Neural cell (in vitro differentiated cells): ENCODE results near the gene GABRG3. TPM values are rescaled to one million over a fixed set of nuclear protein-coding genes. Genes with fewer than 3 reads are reported as not detected.

Experiments
- H2AFZ ChIP-seq: fragments of 200-600, 300-800 bp; sonication (generic), shearing (Covaris generic); 2 replicates; pipeline ENCODE4 v1.6.0; 2014; ENCODE audit warnings: low read depth, mild to moderate bottlenecking, antibody characterized with exemption, low read length, moderate library complexity
- H3F3A ChIP-seq: fragments of 200-600 bp; shearing (Covaris generic); 2 replicates; pipeline ENCODE4 v1.6.1; 2016; ENCODE audit warnings: mild to moderate bottlenecking, moderate library complexity, mixed read lengths, antibody characterized with exemption, low read length; ENCODE audit not compliant: insufficient read depth, poor library complexity, severe bottlenecking
- H3K27ac ChIP-seq: fragments of 200-600, 300-800 bp; sonication (generic), shearing (Covaris generic); 2 replicates; pipeline ENCODE4 v1.5.1; 2014; ENCODE audit warnings: mild to moderate bottlenecking, low read length, moderate library complexity
- H3K27me3 ChIP-seq: fragments of 300-800, 200-600 bp; sonication (generic), shearing (Covaris generic); 2 replicates; pipeline ENCODE4 v1.6.0; 2014; ENCODE audit warnings: mild to moderate bottlenecking, low read depth, low read length, moderate library complexity; ENCODE audit not compliant: insufficient read depth
- H3K36me3 ChIP-seq: fragments of 300-800, 200-600 bp; sonication (generic), shearing (Covaris generic); 2 replicates; pipeline ENCODE4 v1.5.1; 2014; ENCODE audit warnings: mild to moderate bottlenecking, antibody characterized with exemption, low read length, moderate library complexity; ENCODE audit not compliant: insufficient read depth
- H3K4me2 ChIP-seq: fragments of 300-800, 200-600 bp; sonication (generic), shearing (Covaris generic); 2 replicates; pipeline ENCODE4 v1.6.0; 2014; ENCODE audit warnings: mild to moderate bottlenecking, low read length
- H3K4me3 ChIP-seq: fragments of 300-800, 200-600 bp; sonication (generic), shearing (Covaris generic); 2 replicates; pipeline ENCODE4 v1.5.1; 2014; ENCODE audit warnings: mild to moderate bottlenecking, low read length, moderate library complexity
- H3K79me2 ChIP-seq: fragments of 200-600 bp; shearing (Covaris generic); replicated peaks from 2 replicates; pipeline ENCODE4 v1.6.0; 2014; ENCODE audit warnings: mild to moderate bottlenecking, low read length, moderate library complexity; ENCODE audit not compliant: insufficient read depth
- H3K9ac ChIP-seq: fragments of 300-800, 200-600 bp; sonication (generic), shearing (Covaris generic); 2 replicates; pipeline ENCODE4 v1.6.1; 2016; ENCODE audit warnings: mild to moderate bottlenecking, low read length, mixed read lengths
- H3K9me2 ChIP-seq: fragments of 200-600 bp; shearing (Covaris generic); 2 replicates; pipeline ENCODE4 v1.6.1; 2016; ENCODE audit warnings: mild to moderate bottlenecking, low read length, mixed read lengths; ENCODE audit not compliant: insufficient read depth
- H3K9me3 ChIP-seq: fragments of 200-600, 300-800 bp; sonication (generic), shearing (Covaris generic); 2 replicates; pipeline ENCODE4 v1.6.1; 2016; ENCODE audit warnings: mild to moderate bottlenecking, mixed run types, low read length, moderate library complexity, mixed read lengths
- H4K20me1 ChIP-seq: fragments of 200-600 bp; shearing (Covaris generic); 2 replicates; pipeline ENCODE4 v1.6.1; 2016; ENCODE audit warnings: mild to moderate bottlenecking, mixed run types; ENCODE audit not compliant: insufficient read depth
- CTCF ChIP-seq: fragments of 450-650 bp; IDR thresholded peaks from 2 replicates; pipeline ENCODE4 v1.5.1; 2014; ENCODE audit warnings: antibody characterized with exemption, mild to moderate bottlenecking, moderate library complexity; ENCODE audit not compliant: poor library complexity, severe bottlenecking
- EP300 ChIP-seq: fragments of 450-650 bp; conservative IDR thresholded peaks from 2 replicates; pipeline ENCODE4 v1.6.1; 2014; ENCODE audit warnings: antibody characterized with exemption, mild to moderate bottlenecking, moderate library complexity; ENCODE audit not compliant: poor library complexity, severe bottlenecking
- EZH2 ChIP-seq: fragments of 200-600, 300-800 bp; shearing (Covaris generic), sonication (generic); IDR thresholded peaks from 2 replicates; pipeline ENCODE4 v1.6.1; 2014; ENCODE audit warnings: antibody characterized with exemption, low read length, borderline replicate concordance, mild to moderate bottlenecking; ENCODE audit not compliant: insufficient read depth, poor library complexity, severe bottlenecking
- MXI1 ChIP-seq: fragments of 450-650 bp; conservative IDR thresholded peaks from 2 replicates; pipeline ENCODE4 v1.6.1; 2014; ENCODE audit warnings: antibody characterized with exemption, mild to moderate bottlenecking; ENCODE audit not compliant: poor library complexity, severe bottlenecking
- POLR2AphosphoS5 ChIP-seq: IDR thresholded peaks from 2 replicates; pipeline ENCODE4 v1.6.1; 2012
- RAD21 ChIP-seq: fragments of 450-650 bp; conservative IDR thresholded peaks from 2 replicates; pipeline ENCODE4 v1.6.1; 2014; ENCODE audit warnings: antibody characterized with exemption, mild to moderate bottlenecking, moderate library complexity
- REST ChIP-seq: IDR thresholded peaks from 2 replicates; pipeline ENCODE4 v1.6.1; 2012; ENCODE audit warnings: borderline replicate concordance
- SMC3 ChIP-seq: fragments of 450-650 bp; conservative IDR thresholded peaks from 2 replicates; pipeline ENCODE4 v1.6.1; 2014; ENCODE audit warnings: antibody characterized with exemption, mild to moderate bottlenecking, moderate library complexity; ENCODE audit not compliant: poor library complexity
- TAF1 ChIP-seq: IDR thresholded peaks from 2 replicates; pipeline ENCODE4 v1.6.1; 2012; ENCODE audit warnings: low read depth
- polyA plus RNA-seq: library from polyadenylated mRNA; depleted of rRNA; stranded (reverse); fragments of >200 nt; gene quantifications from 2 replicates; pipeline ENCODE4 v1.2.3, GENCODE V29; 2014

Gene GABRG3
- polyA plus RNA-seq, 1 donor from 2014 or later, result 1.2 TPM

GRCh38 chr15:27126449-27126848, 155.5 kb downstream of the GABRG3 start (continued):
- no peak for TF ChIP-seq EZH2
- TF ChIP-seq TAF1, result no peak
- no peak for TF ChIP-seq EP300

- Histone ChIP-seq H3K79me2 (no peaks in the 10 kb centered on the region), H3K4me2 (no peak overlapping the region), H3K36me3 (no peaks in the 10 kb centered on the region), H3K4me3 (no peak overlapping the region), H3K27me3 (no peaks in the 10 kb centered on the region), H3K9me2 (no peaks in the 10 kb centered on the region), H2AFZ (no peak overlapping the region), H3K27ac (no peak overlapping the region), H3K9ac (no peak overlapping the region), H3K9me3 (no peaks in the 10 kb centered on the region), H4K20me1 (no peaks in the 10 kb centered on the region), H3F3A (no peaks in the 10 kb centered on the region)
- TF ChIP-seq CTCF (no peak), RAD21 (no peak), REST (no peak), TAF1 (no peak), EP300 (no peak), SMC3 (no peak), EZH2 (no peak), POLR2AphosphoS5 (no peak), MXI1 (no peak)
Measured at GRCh38 chr15:27127815-27128570, 157.0 kb downstream of the GABRG3 start.

GRCh38 chr15:27133249-27133648, 162.3 kb downstream of the GABRG3 start:
- Histone ChIP-seq H2AFZ (no peak overlapping the region), H3K27me3 (no peaks in the 10 kb centered on the region), H3K9me3 (no peaks in the 10 kb centered on the region), H3K9me2 (no peaks in the 10 kb centered on the region), H3K9ac (no peak overlapping the region), H3K27ac (no peak overlapping the region), H3K4me3 (no peak overlapping the region), H3K4me2 (no peak overlapping the region), H3K79me2 (no peaks in the 10 kb centered on the region), H3F3A (no peaks in the 10 kb centered on the region), H4K20me1 (no peaks in the 10 kb centered on the region), H3K36me3 (no peaks in the 10 kb centered on the region)
- TF ChIP-seq RAD21, result no peak
- no peak for TF ChIP-seq EP300
- no peak for TF ChIP-seq MXI1
- TF ChIP-seq POLR2AphosphoS5, result no peak
- no peak for TF ChIP-seq TAF1
- no peak for TF ChIP-seq SMC3
- no peak for TF ChIP-seq CTCF
- TF ChIP-seq EZH2, result no peak
- no peak for TF ChIP-seq REST
